HG03159 (cell line): ENCODE data around the gene APBB2.

Source experiments
- ATAC-seq: cut with Tn5 transposase; IDR thresholded peaks from one replicate; pipeline ENCODE4 v1.9.1; 2021; ENCODE audit warnings: mild to moderate bottlenecking, moderate library complexity; ENCODE audit not compliant: unreplicated experiment

APBB2 gene

DNA sequence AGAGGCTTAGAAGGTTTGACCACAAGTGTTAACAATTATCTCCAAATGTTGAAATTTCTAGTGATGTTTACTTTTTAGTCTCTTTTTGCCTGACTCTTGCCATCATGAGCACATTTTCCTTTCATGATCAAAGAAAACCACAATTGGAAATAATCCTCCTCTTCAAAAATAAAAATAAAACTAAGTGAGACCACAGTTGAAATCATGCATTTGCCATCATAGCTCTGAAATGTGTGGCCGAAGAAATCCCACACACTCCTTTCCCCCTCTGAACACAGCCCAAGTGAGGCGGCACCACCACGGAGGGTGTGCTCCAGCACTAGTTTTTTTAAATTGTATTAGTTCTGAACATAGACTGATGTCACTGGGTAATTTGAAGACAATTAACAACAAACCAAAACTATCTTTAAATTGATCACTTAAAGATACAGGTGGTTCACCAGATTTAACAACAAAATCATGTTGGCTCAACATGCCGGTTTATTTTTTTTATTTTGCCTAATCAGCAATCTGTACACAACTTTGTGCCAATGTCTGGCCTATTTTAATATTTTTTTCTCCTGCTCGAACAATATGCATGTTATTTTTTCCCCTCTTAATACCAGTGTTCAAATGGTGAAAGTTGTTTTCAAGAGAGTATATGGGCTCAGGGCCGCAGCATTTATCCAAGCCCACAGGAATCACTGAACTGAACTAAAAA, 17.6 kb downstream of the APBB2 start:
- no peak for ATAC-seq

GRCh38 chr4:41192136-41192535, 22.2 kb downstream of the APBB2 start:
- no peak for ATAC-seq

DNA sequence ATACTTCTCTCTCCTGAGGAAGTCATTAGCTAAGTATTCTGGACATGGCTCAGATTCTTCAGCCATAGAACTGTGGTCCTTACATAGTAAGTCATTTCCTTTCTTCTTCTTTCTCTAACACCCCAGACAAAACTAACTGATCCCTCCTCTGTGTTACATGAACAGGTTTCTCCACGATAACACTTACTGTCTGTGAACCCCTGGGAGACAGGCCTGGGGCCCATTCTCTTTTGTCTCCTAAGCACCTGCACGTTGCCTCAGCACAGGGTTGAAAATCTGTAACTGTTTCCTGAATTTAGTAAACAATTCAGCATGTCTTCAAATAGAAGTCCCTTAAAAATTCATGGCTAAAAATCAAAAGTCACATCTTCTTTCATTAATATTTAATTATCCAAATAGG, 24.7 kb downstream of the APBB2 start:
- peak; percentile 19 for ATAC-seq

DNA sequence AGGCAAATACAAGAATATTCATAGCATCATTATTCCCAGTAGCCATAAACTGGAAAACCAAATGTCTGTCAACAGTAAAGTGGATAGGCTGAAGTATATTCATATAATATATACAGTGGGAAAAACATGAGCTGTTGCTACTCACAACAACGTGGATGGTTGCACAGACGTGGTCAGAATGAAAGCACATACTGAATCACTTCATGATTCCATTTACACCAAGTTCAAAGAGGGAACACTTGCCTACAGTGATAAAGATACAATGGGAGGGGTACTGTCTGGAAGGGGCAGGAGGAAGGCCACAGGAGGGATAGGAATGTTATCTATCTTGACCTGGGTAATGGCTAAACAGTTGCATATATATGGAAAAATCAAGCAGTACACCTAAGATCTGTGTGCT, 25.3 kb downstream of the APBB2 start:
- peak; percentile 46 for ATAC-seq

- ATAC-seq = no peak
These were observed 28.4 kb downstream of the APBB2 start for GRCh38 chr4:41185614-41186592.

GRCh38 chr4:41184009-41184408, 30.3 kb downstream of the APBB2 start:
- no peak for ATAC-seq

DNA sequence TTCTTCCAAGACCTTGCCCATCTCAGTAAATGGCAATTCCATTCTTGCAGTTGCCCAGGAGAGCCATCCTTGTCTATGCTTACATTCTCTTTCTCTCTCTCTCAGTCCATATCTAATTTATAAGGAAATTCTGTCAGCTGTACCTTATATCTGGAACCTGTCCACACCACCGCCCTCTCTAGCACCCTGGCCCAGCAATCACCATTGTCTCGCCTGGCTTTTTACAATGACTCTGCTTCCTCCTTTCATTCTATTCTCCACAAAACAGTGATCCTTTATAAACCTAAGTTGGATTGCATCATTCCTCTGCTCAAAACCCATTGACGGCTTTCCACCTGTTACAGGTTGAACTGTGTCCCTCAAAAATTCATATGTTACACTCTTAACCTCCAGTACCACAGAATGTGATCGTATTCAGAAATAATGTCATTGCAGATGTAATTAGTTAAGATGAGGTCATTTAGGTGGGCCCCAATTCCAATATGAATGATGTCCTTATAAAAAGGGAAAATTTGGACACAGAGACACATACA, 31.3 kb downstream of the APBB2 start:
- ATAC-seq = no peak

DNA sequence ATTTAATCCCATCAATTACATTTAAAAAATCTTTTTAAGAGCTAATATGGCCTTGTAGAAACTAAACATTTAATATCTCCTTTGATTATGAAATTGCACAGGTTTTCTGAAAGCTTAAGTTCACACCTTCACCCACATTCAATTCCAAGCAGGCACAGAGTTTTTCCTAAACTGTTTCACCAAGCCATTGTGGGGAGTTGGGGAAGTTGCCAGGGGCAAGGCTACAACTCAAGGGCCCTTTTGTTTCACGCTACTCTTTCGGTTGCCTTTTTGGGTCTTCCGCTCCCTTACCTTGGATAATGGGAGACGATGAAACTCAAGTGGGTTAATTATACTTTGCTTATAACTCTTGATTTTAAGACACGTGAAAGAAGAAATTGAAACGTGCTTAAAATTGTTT, 33.3 kb downstream of the APBB2 start:
- no peak for ATAC-seq

GRCh38 chr4:41179498-41180195, 34.7 kb downstream of the APBB2 start:
- no peak for ATAC-seq

GRCh38 chr4:41178372-41179370, 35.7 kb downstream of the APBB2 start:
- no peak for ATAC-seq

- no peak for ATAC-seq
These were observed 37.3 kb downstream of the APBB2 start for GRCh38 chr4:41177016-41177415.

DNA sequence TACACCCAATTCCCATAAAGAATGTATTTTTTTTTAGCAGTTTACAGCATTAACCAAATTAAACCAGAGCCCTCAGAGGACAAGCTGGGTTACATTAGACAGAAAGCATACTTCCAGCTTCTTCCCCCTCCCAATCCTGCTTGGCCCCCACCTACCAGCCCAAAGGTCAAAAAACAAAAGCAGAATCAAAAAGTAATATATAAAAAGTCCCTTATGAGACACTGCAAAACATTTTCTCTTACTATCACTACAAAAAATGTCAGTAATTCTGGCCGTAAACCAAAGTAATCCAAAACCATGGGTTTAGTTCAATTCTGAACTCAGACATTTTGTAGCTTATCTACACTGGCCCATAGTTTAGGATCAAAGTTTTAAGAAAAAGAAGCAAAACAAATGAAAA, 38.0 kb downstream of the APBB2 start:
- ATAC-seq = no peak

- ATAC-seq = no peak
These were observed 38.5 kb downstream of the APBB2 start for GRCh38 chr4:41175794-41176193.

DNA sequence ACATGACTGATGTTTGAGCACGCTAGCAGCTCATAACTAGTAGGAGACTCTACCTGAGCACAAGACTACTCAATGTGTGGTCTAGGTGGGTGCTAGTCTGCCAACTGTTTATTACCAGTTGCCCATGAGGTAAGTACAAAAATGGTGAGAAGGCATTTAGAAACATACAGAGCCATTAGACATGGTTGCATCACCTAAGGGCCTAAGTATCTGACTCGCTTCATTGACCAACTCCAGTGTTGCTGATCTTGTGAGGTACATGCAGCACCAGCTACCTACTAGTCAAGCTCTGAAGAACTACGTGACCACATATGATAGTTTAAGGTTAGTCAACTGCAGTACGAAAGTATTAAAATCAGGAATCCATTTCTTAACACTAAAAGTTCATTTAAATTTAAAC, 39.9 kb downstream of the APBB2 start:
- ATAC-seq = no peak

DNA sequence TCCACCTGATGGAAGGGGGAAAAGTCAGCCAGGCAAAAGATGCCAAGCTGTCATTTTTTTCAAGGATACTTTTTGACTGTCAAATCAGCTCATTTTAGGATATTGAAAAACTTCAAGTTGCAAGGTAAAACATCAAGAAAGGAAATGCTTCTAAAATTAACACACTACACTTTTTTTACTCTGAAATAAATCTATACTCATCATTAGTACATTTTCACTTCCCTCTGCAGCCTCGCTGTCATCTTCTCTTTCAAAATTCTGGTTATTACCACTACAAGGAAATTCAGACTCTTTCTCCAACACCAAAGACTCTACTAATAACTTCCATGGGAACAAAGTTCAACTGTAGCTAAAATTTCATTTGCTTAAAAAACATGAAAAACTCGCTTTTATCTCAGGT, 41.6 kb downstream of the APBB2 start:
- no peak for ATAC-seq

- ATAC-seq = no peak
These were observed 45.0 kb downstream of the APBB2 start for GRCh38 chr4:41169256-41169800.

DNA sequence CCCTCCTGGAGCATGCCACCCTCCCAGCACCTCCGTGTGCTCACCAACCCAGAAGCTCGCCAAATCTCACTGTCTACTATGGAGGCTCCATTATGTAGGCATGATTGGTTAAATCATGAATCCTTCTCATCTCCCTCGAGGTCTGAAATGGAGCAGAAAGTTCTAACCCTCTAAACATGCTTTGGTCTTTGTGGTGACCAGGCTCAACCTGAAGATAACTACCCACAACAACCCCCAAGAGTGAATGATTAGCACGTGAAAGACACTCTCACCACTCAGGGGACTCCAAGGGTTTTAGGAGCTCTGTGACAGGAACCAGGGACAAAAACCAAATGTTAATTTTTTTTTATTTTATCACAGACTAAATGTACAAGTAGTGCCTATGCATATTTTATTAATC, 47.2 kb downstream of the APBB2 start:
- ATAC-seq = no peak

- no peak for ATAC-seq
These were observed 49.9 kb downstream of the APBB2 start for GRCh38 chr4:41164405-41164804.

DNA sequence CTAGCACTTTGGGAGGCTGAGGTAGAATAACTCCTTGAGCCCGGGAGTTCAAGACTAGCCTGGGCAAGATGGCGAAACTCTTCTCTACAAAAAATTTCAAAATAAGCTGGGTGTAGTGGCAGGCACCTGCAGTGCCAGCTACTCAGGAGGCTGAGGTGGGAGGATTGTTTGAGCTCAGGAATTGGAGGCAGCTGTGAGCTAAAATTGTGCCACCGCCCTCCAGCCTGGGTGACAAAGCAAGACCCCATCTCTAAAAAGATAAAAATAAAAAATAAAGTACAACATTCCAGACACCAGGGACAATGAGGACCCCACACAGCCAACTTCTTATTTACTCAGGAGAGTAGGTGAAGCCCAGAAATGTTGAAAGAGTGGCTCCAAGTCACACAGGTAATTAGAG, 53.0 kb downstream of the APBB2 start:
- no peak for ATAC-seq

DNA sequence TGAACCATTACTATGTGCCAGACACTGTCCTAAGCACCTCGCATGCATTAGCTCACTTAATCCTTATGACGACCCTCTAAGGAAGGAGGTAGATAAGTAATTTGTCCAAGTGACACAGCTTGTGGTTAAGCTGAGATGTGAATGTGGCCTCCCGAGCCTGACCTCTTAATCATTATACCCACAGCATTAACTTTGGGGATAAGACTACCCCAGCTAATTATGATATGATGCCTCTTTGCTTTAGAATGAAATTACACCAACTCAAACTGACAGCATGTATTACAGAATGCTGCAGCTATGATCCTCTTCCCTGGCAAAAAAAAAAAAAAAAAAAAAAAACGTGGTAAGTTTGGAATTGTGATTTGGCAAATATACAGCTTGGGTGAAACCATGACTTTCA, 53.5 kb downstream of the APBB2 start:
- no peak for ATAC-seq
